Measurements from ENCODE around the gene FAM20C.
"Not testable (repeated sequence)": the region's sequence is repeated elsewhere in the genome, so short reads cannot be mapped to it uniquely, and the experiment has no call there.

The FAM20C gene

GRCh38 chr7:173209-173918 is 19.0 kb upstream of the FAM20C start:
- DNase-seq (ENCODE audit: low read depth in 2 of 2) = no peak

- no peak for DNase-seq (ENCODE audit: low read depth in 2 of 2)
These were observed 17.7 kb upstream of the FAM20C start for GRCh38 chr7:174716-175115.

- no peak for DNase-seq (ENCODE audit: low read depth in 2 of 2)
These were observed 16.4 kb upstream of the FAM20C start for GRCh38 chr7:175955-176354.

GRCh38 chr7:176381-176780 is 16.0 kb upstream of the FAM20C start:
- no peak for DNase-seq (ENCODE audit: low read depth in 2 of 2)

GRCh38 chr7:176786-177459 is 15.4 kb upstream of the FAM20C start:
- DNase-seq (ENCODE audit: low read depth in 2 of 2) = no peak

GRCh38 chr7:178444-178843 is 13.9 kb upstream of the FAM20C start:
- DNase-seq (ENCODE audit: low read depth in 2 of 2) = no peak

GRCh38 chr7:179209-179681 is 13.1 kb upstream of the FAM20C start:
- DNase-seq (ENCODE audit: low read depth in 2 of 2) = no peak

GRCh38 chr7:179948-180694 is 12.2 kb upstream of the FAM20C start:
- DNase-seq (ENCODE audit: low read depth in 2 of 2) = no peak

GRCh38 chr7:181738-182137 is 10.6 kb upstream of the FAM20C start:
- no peak for DNase-seq (ENCODE audit: low read depth in 2 of 2)

- DNase-seq (ENCODE audit: low read depth in 2 of 2) = not testable (repeated sequence)
These were observed 9.9 kb upstream of the FAM20C start for GRCh38 chr7:182502-182901.

- no peak for DNase-seq (ENCODE audit: low read depth in 2 of 2)
These were observed 8.7 kb upstream of the FAM20C start for GRCh38 chr7:183496-184292.

GRCh38 chr7:184294-185264 is 7.8 kb upstream of the FAM20C start:
- DNase-seq (ENCODE audit: low read depth in 2 of 2) = no peak

- no peak for DNase-seq (ENCODE audit: low read depth in 2 of 2)
These were observed 5.8 kb upstream of the FAM20C start for GRCh38 chr7:186516-187113.

- no peak for DNase-seq (ENCODE audit: low read depth in 2 of 2)
These were observed 5.0 kb upstream of the FAM20C start for GRCh38 chr7:187227-187927.

GRCh38 chr7:188174-188573 is 4.2 kb upstream of the FAM20C start:
- no peak for DNase-seq (ENCODE audit: low read depth in 2 of 2)

- DNase-seq (ENCODE audit: low read depth in 2 of 2) = no peak
These were observed 3.5 kb upstream of the FAM20C start for GRCh38 chr7:188727-189500.

GRCh38 chr7:189719-190118 is 2.7 kb upstream of the FAM20C start:
- DNase-seq (ENCODE audit: low read depth in 2 of 2) = no peak

- no peak for DNase-seq (ENCODE audit: low read depth in 2 of 2)
These were observed 2.2 kb upstream of the FAM20C start for GRCh38 chr7:190196-190595.
